Neutrophil (primary cell): Measurements from ENCODE around the gene TINCR.

ENCODE experiments used
- H3K27ac ChIP-seq: fragments of 200-600 bp; sonication (generic); 2 replicates; pipeline ENCODE4 v1.5.1; 2016; ENCODE audit warnings: mild to moderate bottlenecking, moderate library complexity
- H3K27me3 ChIP-seq: fragments of 200-600 bp; sonication (generic); 2 replicates; pipeline ENCODE4 v1.6.0; 2016; ENCODE audit warnings: mild to moderate bottlenecking
- H3K36me3 ChIP-seq: fragments of 200-600 bp; sonication (generic); 2 replicates; pipeline ENCODE4 v1.5.1; 2017
- H3K4me1 ChIP-seq, 2 experiments: fragments of 200-600 bp in 1 of 2; sonication (generic) in 1 of 2; 1 replicate in 1 of 2; 2 replicates in 1 of 2; pipeline versions ENCODE4 v1.5.1 to v1.6.1; 2013 to 2016; ENCODE audit warnings: low read depth in 1 of 2, low read length in 1 of 2, mild to moderate bottlenecking in 1 of 2, moderate library complexity in 1 of 2; ENCODE audit not compliant: control insufficient read depth in 1 of 2, insufficient read depth in 1 of 2
- H3K4me3 ChIP-seq, 2 experiments: fragments of 200-600 bp in 1 of 2; sonication (generic) in 1 of 2; 1 replicate in 1 of 2; 2 replicates in 1 of 2; pipeline ENCODE4 v1.5.1; 2013 to 2016; ENCODE audit warnings: low read depth in 1 of 2, low read length in 1 of 2, mild to moderate bottlenecking in 1 of 2, moderate library complexity in 1 of 2
- H3K9me3 ChIP-seq: fragments of 200-600 bp; sonication (generic); 2 replicates; pipeline ENCODE4 v1.5.1; 2016
- TF ChIP-seq, protein P1 (sequence below): fragments of 200-600 bp; sonication (generic); IDR thresholded peaks from 2 replicates; pipeline ENCODE4 v1.5.1; 2016; ENCODE audit warnings: antibody characterized with exemption

Gene TINCR

DNA sequence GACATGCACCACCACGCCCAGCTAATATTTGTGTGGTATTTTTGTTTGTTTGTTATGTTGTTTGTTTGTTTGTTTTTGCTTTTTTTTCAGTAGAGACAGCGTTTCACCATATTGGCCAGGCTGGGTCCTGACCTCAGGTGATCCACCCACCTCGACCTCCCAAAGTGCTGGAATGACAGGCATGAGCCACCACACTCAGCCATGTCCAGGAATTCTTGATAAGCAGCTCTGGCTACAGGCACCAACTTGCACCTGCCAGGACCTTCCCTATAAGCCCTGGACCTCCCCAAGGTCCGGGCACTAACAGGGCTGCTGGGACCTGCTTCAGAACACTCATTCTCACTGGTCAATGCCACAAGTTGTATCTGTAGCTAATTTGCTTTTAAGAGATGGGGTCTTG is 48.7 kb downstream of the TINCR start:
- TF ChIP-seq, protein P1, sequence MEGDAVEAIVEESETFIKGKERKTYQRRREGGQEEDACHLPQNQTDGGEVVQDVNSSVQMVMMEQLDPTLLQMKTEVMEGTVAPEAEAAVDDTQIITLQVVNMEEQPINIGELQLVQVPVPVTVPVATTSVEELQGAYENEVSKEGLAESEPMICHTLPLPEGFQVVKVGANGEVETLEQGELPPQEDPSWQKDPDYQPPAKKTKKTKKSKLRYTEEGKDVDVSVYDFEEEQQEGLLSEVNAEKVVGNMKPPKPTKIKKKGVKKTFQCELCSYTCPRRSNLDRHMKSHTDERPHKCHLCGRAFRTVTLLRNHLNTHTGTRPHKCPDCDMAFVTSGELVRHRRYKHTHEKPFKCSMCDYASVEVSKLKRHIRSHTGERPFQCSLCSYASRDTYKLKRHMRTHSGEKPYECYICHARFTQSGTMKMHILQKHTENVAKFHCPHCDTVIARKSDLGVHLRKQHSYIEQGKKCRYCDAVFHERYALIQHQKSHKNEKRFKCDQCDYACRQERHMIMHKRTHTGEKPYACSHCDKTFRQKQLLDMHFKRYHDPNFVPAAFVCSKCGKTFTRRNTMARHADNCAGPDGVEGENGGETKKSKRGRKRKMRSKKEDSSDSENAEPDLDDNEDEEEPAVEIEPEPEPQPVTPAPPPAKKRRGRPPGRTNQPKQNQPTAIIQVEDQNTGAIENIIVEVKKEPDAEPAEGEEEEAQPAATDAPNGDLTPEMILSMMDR: no peak

DNA sequence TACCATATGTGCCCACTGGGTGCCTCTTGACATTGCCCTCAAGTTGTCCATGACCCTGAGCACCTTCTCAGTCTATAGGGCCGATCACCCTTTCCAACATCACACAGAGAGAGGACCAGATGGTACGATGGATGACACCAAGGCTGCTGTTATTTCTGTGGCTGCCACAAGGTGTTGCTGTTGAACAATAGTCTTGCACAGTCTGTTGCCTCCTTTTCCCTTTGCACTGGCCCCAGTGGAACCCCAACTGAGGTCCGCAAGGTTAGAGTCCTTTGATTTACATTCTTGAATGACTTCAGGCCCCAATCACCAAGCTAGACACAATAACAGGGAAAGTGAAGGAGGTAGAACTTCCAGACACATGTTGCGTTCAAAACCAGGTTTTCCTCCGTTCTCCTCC is 52.0 kb downstream of the TINCR start:
- H3K27ac ChIP-seq: no peak overlapping the region
- TF ChIP-seq, protein P1: no peak
- no peak overlapping the region for H3K4me3 ChIP-seq
- no peaks in the 10 kb centered on the region for H3K4me1 ChIP-seq
- H3K27me3 ChIP-seq: no peaks in the 10 kb centered on the region
- no peaks in the 10 kb centered on the region for H3K36me3 ChIP-seq
- H3K9me3 ChIP-seq: no peaks in the 10 kb centered on the region

More for the DNA sequence above, 48.7 kb downstream of the TINCR start:
- peaks cover 8% of the 10 kb centered on the region for H3K27me3 ChIP-seq
- no peaks in the 10 kb centered on the region for H3K9me3 ChIP-seq
- no peak overlapping the region for H3K27ac ChIP-seq
- no peaks in the 10 kb centered on the region for H3K4me1 ChIP-seq
- H3K4me3 ChIP-seq: no peak overlapping the region
- no peaks in the 10 kb centered on the region for H3K36me3 ChIP-seq

DNA sequence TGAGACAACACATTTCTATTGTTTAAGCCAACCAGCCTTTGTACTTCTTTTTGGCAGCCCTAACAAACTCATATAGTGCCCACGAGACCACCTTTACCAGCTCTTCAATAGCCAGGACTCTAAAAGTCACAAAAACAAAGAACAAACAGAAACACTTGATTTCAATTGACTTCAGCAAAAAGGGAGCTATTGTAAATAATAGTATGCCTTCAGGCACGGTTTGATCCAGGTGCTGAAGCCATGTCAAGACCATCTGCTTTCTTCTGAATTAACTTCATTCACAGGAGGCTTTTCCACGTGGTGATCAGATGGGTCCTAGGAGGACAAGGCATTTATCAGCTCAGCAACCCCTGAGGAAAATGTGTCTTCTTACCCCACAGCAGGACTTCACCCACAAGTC is 53.8 kb downstream of the TINCR start:
- H3K4me3 ChIP-seq: no peak overlapping the region
- no peaks in the 10 kb centered on the region for H3K4me1 ChIP-seq
- H3K9me3 ChIP-seq: no peaks in the 10 kb centered on the region
- no peaks in the 10 kb centered on the region for H3K36me3 ChIP-seq
- no peaks in the 10 kb centered on the region for H3K27me3 ChIP-seq
- no peak overlapping the region for H3K27ac ChIP-seq
- TF ChIP-seq, protein P1: no peak

DNA sequence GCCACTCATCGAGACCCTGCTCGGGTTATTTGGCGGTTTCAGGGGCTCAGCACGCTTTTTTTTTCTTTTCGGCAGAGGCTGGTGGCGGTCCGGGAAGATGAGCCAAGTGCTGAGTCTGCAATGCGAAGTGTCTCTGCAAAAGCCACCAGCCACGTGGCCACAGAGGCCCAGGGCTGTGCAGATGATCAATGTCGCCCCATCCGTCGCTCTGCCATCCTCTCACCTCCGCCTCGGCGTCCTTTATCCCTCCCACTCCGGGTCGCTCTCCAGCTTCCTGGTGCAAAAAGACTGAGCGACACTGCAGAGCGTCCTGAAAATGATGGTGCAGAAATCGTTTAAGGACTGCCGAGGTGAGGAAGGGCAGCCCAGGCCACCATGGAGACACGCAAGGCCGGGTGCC is 55.0 kb downstream of the TINCR start:
- no peaks in the 10 kb centered on the region for H3K9me3 ChIP-seq
- TF ChIP-seq, protein P1: no peak
- no peak overlapping the region for H3K27ac ChIP-seq
- H3K36me3 ChIP-seq: no peaks in the 10 kb centered on the region
- no peaks in the 10 kb centered on the region for H3K27me3 ChIP-seq
- H3K4me3 ChIP-seq: no peak overlapping the region
- H3K4me1 ChIP-seq: no peaks in the 10 kb centered on the region
